Measurements from ENCODE around the gene ZNF664.

The ZNF664 gene

GRCh38 chr12:123960029-123960735, 12.8 kb upstream of the ZNF664 start:
- no peak for DNase-seq

- no peak for DNase-seq
Observed at GRCh38 chr12:123960856-123961255, 12.2 kb upstream of the ZNF664 start.

- no peak for DNase-seq
Observed at GRCh38 chr12:123961585-123962345, 11.2 kb upstream of the ZNF664 start.

GRCh38 chr12:123962513-123962912, 10.5 kb upstream of the ZNF664 start:
- no peak for DNase-seq

- DNase-seq: no peak
Observed at GRCh38 chr12:123963821-123964220, 9.2 kb upstream of the ZNF664 start.

GRCh38 chr12:123965382-123965781, 7.6 kb upstream of the ZNF664 start:
- DNase-seq: no peak

- no peak for DNase-seq
Observed at GRCh38 chr12:123966596-123966995, 6.4 kb upstream of the ZNF664 start.

- DNase-seq: no peak
Observed at GRCh38 chr12:123967121-123967586, 5.9 kb upstream of the ZNF664 start.

- DNase-seq: no peak
Observed at GRCh38 chr12:123971449-123971769, 1.6 kb upstream of the ZNF664 start.

- DNase-seq: no peak
Observed at GRCh38 chr12:123971770-123972456, 1.1 kb upstream of the ZNF664 start.

- DNase-seq: no peak
Observed at GRCh38 chr12:123973552-123974341, 732 bp downstream of the ZNF664 start.

- DNase-seq: no peak
Observed at GRCh38 chr12:123976227-123976826, 3.3 kb downstream of the ZNF664 start.

- DNase-seq: no peak
Observed at GRCh38 chr12:123979566-123979965, 6.6 kb downstream of the ZNF664 start.

- DNase-seq: no peak
Observed at GRCh38 chr12:123982269-123982668, 9.3 kb downstream of the ZNF664 start.

GRCh38 chr12:123983822-123984485, 10.9 kb downstream of the ZNF664 start:
- peak; percentile 33 for DNase-seq

GRCh38 chr12:123984903-123985302, 11.9 kb downstream of the ZNF664 start:
- no peak for DNase-seq

GRCh38 chr12:123986374-123986965, 13.5 kb downstream of the ZNF664 start:
- no peak for DNase-seq

- no peak for DNase-seq
Observed at GRCh38 chr12:123987022-123987421, 14.0 kb downstream of the ZNF664 start.

- no peak for DNase-seq
Observed at GRCh38 chr12:123989168-123989567, 16.2 kb downstream of the ZNF664 start.

- DNase-seq: no peak
Observed at GRCh38 chr12:123989753-123990152, 16.7 kb downstream of the ZNF664 start.

GRCh38 chr12:123990511-123990910, 17.5 kb downstream of the ZNF664 start:
- DNase-seq: no peak

Measured in 8988T (cell line).